ENCODE measurements around the gene ANKRD55.

DNA sequence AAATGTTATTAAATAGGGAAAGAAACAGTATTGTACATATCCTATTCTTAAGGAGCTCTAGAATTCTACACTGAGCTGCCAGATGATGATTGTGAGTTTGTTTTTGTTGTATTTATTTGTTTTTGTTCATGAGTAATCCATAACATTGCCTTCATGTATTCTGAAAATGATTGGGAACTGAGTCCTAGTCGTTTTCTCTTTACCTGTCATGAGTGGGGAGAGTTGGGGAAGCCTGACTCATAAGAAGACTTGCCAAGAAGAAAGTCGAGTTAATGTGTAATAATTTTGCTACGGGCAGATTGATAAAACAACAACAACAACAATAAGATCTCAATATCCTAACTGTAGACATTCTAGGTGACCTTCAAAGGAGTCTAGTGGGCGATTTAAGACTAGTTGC, 103.8 kb downstream of the ANKRD55 start:
- TF ChIP-seq POLR2A (IDR thresholded peaks at IDR 0.05) (no peak), EP300 (IDR thresholded peaks at IDR 0.05) (no peak), POLR2AphosphoS5 (IDR thresholded peaks at IDR 0.05) (no peak)
- TF ChIP-seq, protein P1, sequence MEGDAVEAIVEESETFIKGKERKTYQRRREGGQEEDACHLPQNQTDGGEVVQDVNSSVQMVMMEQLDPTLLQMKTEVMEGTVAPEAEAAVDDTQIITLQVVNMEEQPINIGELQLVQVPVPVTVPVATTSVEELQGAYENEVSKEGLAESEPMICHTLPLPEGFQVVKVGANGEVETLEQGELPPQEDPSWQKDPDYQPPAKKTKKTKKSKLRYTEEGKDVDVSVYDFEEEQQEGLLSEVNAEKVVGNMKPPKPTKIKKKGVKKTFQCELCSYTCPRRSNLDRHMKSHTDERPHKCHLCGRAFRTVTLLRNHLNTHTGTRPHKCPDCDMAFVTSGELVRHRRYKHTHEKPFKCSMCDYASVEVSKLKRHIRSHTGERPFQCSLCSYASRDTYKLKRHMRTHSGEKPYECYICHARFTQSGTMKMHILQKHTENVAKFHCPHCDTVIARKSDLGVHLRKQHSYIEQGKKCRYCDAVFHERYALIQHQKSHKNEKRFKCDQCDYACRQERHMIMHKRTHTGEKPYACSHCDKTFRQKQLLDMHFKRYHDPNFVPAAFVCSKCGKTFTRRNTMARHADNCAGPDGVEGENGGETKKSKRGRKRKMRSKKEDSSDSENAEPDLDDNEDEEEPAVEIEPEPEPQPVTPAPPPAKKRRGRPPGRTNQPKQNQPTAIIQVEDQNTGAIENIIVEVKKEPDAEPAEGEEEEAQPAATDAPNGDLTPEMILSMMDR (IDR thresholded peaks at IDR 0.05), result no peak

All from suprapubic skin (tissue), 4 donors.